Endodermal cell (in vitro differentiated cells): ENCODE measurements around the gene ZNF385D. TPM values are rescaled to one million over a fixed set of nuclear protein-coding genes. Genes with fewer than 3 reads are reported as not detected.

Experiments
- DNase-seq: peaks from one replicate; pipeline ENCODE4 v3.0.0-alpha.2; 2017
- H3K27ac ChIP-seq: 2 replicates; pipeline ENCODE4 v1.5.1; 2013; ENCODE audit warnings: mild to moderate bottlenecking, low read depth, low read length, moderate library complexity
- H3K27me3 ChIP-seq: 2 replicates; pipeline ENCODE4 v1.6.1; 2013; ENCODE audit warnings: mild to moderate bottlenecking, low read length, moderate library complexity; ENCODE audit not compliant: insufficient read depth, control insufficient read depth, poor library complexity, severe bottlenecking
- H3K36me3 ChIP-seq: 2 replicates; pipeline ENCODE4 v1.7.0; 2013; ENCODE audit warnings: mild to moderate bottlenecking, low read length, moderate library complexity; ENCODE audit not compliant: control insufficient read depth, insufficient read depth
- H3K4me1 ChIP-seq: one replicate; pipeline ENCODE4 v1.7.0; 2013; ENCODE audit warnings: low read length; ENCODE audit not compliant: control insufficient read depth, insufficient read depth
- H3K4me3 ChIP-seq: 2 replicates; pipeline ENCODE4 v1.5.1; 2013; ENCODE audit warnings: mild to moderate bottlenecking, low read length, moderate library complexity
- H3K9ac ChIP-seq: 2 replicates; pipeline ENCODE4 v1.6.1; 2013; ENCODE audit warnings: mild to moderate bottlenecking, low read length, moderate library complexity; ENCODE audit not compliant: poor library complexity, severe bottlenecking; ENCODE audit errors: extremely low read depth
- H3K9me3 ChIP-seq: 2 replicates; pipeline ENCODE4 v1.6.1; 2013; ENCODE audit warnings: mild to moderate bottlenecking, low read length, moderate library complexity; ENCODE audit not compliant: control insufficient read depth
- H3K27ac Mint-ChIP-seq: 2 replicates; pipeline ENCODE4 v1.8.0; 2020; ENCODE audit warnings: mixed read lengths
- H3K27me3 Mint-ChIP-seq: 2 replicates; pipeline ENCODE4 v1.8.0; 2021; ENCODE audit warnings: mild to moderate bottlenecking, mixed read lengths; ENCODE audit not compliant: insufficient read depth
- H3K36me3 Mint-ChIP-seq: 2 replicates; pipeline ENCODE4 v1.8.0; 2020; ENCODE audit warnings: low read depth, mixed read lengths
- H3K4me1 Mint-ChIP-seq: 2 replicates; pipeline ENCODE4 v1.8.0; 2020; ENCODE audit warnings: mixed read lengths
- H3K4me3 Mint-ChIP-seq: 2 replicates; pipeline ENCODE4 v1.8.0; 2020; ENCODE audit warnings: mild to moderate bottlenecking, moderate library complexity, mixed read lengths
- H3K9me3 Mint-ChIP-seq: 2 replicates; pipeline ENCODE4 v1.8.0; 2020; ENCODE audit warnings: mild to moderate bottlenecking, mixed read lengths
- WGBS, 2 experiments: methylation state at CpG; one replicate each; pipeline versions ENCODE4 v1.1.5 to v1.1.7; 2013; ENCODE audit warnings: missing lambda C conversion rate in 2 of 2, mixed read lengths in 1 of 2; ENCODE audit not compliant: insufficient coverage in 1 of 2, insufficient read length in 1 of 2; 5-methylcytosine and 5-hydroxymethylcytosine counted together
- total RNA-seq, 2 donors: library from RNA; stranded (reverse); fragmentation: NEBNext Ultra II Directional in 1 of 2; extraction: Animal tissue kit (Norgen Biotek cat#: 25700) in 1 of 2; gene quantifications; 2 replicates in 1 of 2; 3 replicates in 1 of 2; pipeline ENCODE4 v1.2.1, GENCODE V29; 2021
- TF ChIP-seq, protein P1 (sequence below): fragments of 200-600 bp; sonication (generic); conservative IDR thresholded peaks from 2 replicates; pipeline ENCODE4 v1.5.0; 2021; ENCODE audit warnings: antibody characterized with exemption, mild to moderate bottlenecking

The ZNF385D gene
- total RNA-seq, 2 donors from 2014 or later = 1.1 to 3.7 TPM

DNA sequence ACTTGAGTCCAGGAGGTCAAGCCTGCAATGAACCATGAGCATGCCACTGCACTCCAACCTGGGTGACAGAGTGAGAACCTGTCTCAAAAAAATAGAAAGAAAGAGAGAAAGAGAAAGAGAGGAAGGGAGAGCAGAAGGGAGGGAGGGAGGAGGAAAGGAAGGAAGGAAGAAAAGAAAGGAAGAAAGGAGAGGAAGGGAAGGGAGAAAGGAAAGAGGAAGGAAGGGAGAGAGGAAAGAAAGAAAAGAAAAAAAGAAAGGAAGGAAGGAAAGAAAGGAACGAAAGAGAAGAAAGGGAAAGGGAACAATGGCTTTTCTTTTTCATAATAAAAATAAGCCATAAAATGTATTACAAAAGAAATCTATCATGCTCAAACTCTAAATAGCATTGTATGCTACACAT, 116.9 kb downstream of the ZNF385D start:
- H3K4me3 ChIP-seq = no peak overlapping the region
- TF ChIP-seq, protein P1, sequence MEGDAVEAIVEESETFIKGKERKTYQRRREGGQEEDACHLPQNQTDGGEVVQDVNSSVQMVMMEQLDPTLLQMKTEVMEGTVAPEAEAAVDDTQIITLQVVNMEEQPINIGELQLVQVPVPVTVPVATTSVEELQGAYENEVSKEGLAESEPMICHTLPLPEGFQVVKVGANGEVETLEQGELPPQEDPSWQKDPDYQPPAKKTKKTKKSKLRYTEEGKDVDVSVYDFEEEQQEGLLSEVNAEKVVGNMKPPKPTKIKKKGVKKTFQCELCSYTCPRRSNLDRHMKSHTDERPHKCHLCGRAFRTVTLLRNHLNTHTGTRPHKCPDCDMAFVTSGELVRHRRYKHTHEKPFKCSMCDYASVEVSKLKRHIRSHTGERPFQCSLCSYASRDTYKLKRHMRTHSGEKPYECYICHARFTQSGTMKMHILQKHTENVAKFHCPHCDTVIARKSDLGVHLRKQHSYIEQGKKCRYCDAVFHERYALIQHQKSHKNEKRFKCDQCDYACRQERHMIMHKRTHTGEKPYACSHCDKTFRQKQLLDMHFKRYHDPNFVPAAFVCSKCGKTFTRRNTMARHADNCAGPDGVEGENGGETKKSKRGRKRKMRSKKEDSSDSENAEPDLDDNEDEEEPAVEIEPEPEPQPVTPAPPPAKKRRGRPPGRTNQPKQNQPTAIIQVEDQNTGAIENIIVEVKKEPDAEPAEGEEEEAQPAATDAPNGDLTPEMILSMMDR = no peak
- no peaks in the 10 kb centered on the region for H3K4me1 ChIP-seq
- H3K36me3 ChIP-seq = no peaks in the 10 kb centered on the region
- no peaks in the 10 kb centered on the region for H3K27me3 ChIP-seq
- WGBS, 2 experiments = 80% methylated on average over 1 of the region's 1 CpG; no CpG with 5 or more reads in 1 of the 2 experiments
- Mint-ChIP-seq H3K4me1 (peaks cover 2% of the 10 kb centered on the region), H3K9me3 (no peaks in the 10 kb centered on the region), H3K27ac (no peak overlapping the region), H3K27me3 (no peaks in the 10 kb centered on the region), H3K4me3 (no peak overlapping the region), H3K36me3 (no peaks in the 10 kb centered on the region)
- H3K9ac ChIP-seq = no peak overlapping the region
- no peak for DNase-seq
- H3K9me3 ChIP-seq = no peaks in the 10 kb centered on the region
- no peak overlapping the region for H3K27ac ChIP-seq

- Mint-ChIP-seq H3K4me1 (peaks cover 14% of the 10 kb centered on the region), H3K4me3 (no peak overlapping the region), H3K9me3 (no peaks in the 10 kb centered on the region), H3K36me3 (no peaks in the 10 kb centered on the region), H3K27me3 (no peaks in the 10 kb centered on the region), H3K27ac (no peak overlapping the region)
- 60 to 85% methylated on average over 1 to 4 of the region's 4 CpGs for WGBS, 2 experiments
- Histone ChIP-seq H3K9ac (no peak overlapping the region), H3K4me3 (no peak overlapping the region), H3K36me3 (no peaks in the 10 kb centered on the region), H3K27me3 (peaks cover 4% of the 10 kb centered on the region), H3K27ac (no peak overlapping the region), H3K4me1 (peaks cover 2% of the 10 kb centered on the region), H3K9me3 (no peaks in the 10 kb centered on the region)
- TF ChIP-seq, protein P1 = no peak
- DNase-seq = no peak
These were observed 126.5 kb downstream of the ZNF385D start for GRCh38 chr3:21624524-21624923.

DNA sequence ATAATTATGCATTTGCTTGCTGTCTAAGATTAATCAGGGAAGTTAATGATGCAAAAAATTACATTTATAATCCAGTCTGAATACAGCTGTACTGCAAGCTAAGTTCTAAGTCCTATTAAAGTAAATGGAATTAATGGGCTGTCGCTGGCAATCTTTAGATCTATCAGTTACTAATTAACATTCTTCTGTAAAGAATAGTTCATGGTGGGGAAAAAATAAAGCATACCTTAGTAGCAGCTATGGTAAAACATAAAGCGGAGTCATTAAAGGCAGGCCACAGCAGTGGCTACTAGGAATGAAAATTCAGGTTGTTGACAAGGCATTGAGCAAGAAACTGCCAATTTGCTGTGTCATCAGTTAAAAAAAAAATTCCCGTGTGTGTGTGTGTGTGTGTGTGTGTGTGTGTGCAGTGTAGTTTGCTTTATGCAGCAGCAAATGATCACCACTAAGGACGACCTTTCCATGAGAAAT, 129.8 kb downstream of the ZNF385D start:
- Mint-ChIP-seq H3K27ac (no peak overlapping the region), H3K4me3 (no peak overlapping the region), H3K27me3 (no peaks in the 10 kb centered on the region)

More for the DNA sequence above, 129.8 kb downstream of the ZNF385D start:
- Histone ChIP-seq H3K36me3 (no peaks in the 10 kb centered on the region), H3K27ac (no peak overlapping the region), H3K9ac (no peak overlapping the region), H3K27me3 (peaks cover 4% of the 10 kb centered on the region), H3K9me3 (no peaks in the 10 kb centered on the region), H3K4me1 (peaks cover 6% of the 10 kb centered on the region), H3K4me3 (no peak overlapping the region)
- Mint-ChIP-seq H3K4me1 (peaks cover 42% of the 10 kb centered on the region), H3K36me3 (no peaks in the 10 kb centered on the region), H3K9me3 (no peaks in the 10 kb centered on the region)
- WGBS, 2 experiments = 89% methylated on average over 4 of the region's 4 CpGs; no CpG with 5 or more reads in 1 of the 2 experiments
- TF ChIP-seq, protein P1 = no peak
- no peak for DNase-seq
